Activated CD4-positive, alpha-beta T cell treated with anti-CD3 and anti-CD28 coated beads for 4 hours (primary cell): ENCODE measurements around the gene PTDSS2.
A peak's percentile ranks its signal among the peaks of the same experiment; 100 is the strongest.
"Not testable (repeated sequence)": the region's sequence is repeated elsewhere in the genome, so short reads cannot be mapped to it uniquely, and the experiment has no call there.

ENCODE experiments used
- DNase-seq, 2 donors: peaks; one replicate each; pipeline ENCODE4 v3.0.0-alpha.2; 2020

Gene PTDSS2

GRCh38 chr11:508956-509355 is 58.9 kb downstream of the PTDSS2 start:
- no peak for DNase-seq

GRCh38 chr11:512761-513595 is 62.9 kb downstream of the PTDSS2 start:
- no peak for DNase-seq

- DNase-seq, result no peak
Measured at GRCh38 chr11:514606-515005, 64.5 kb downstream of the PTDSS2 start.

GRCh38 chr11:515131-515530 is 65.1 kb downstream of the PTDSS2 start:
- DNase-seq, result no peak

- DNase-seq, result no peak
Measured at GRCh38 chr11:516400-516799, 66.3 kb downstream of the PTDSS2 start.

GRCh38 chr11:516918-517685 is 67.0 kb downstream of the PTDSS2 start:
- not testable (repeated sequence) for DNase-seq

GRCh38 chr11:518463-519202 is 68.6 kb downstream of the PTDSS2 start:
- DNase-seq, result peak; percentile 87

- DNase-seq, result no peak
Measured at GRCh38 chr11:520428-521176, 70.5 kb downstream of the PTDSS2 start.

- no peak for DNase-seq
Measured at GRCh38 chr11:521177-521688, 71.2 kb downstream of the PTDSS2 start.

GRCh38 chr11:526192-526591 is 76.1 kb downstream of the PTDSS2 start:
- no peak for DNase-seq

GRCh38 chr11:528166-528814 is 78.2 kb downstream of the PTDSS2 start:
- DNase-seq, result no peak

- no peak for DNase-seq
Measured at GRCh38 chr11:528815-529727, 79.0 kb downstream of the PTDSS2 start.

GRCh38 chr11:529728-530411 is 79.8 kb downstream of the PTDSS2 start:
- no peak for DNase-seq

- no peak for DNase-seq
Measured at GRCh38 chr11:530960-531831, 81.1 kb downstream of the PTDSS2 start.

- DNase-seq, result no peak
Measured at GRCh38 chr11:531919-532526, 81.9 kb downstream of the PTDSS2 start.

- no peak for DNase-seq
Measured at GRCh38 chr11:532527-532985, 82.5 kb downstream of the PTDSS2 start.

- DNase-seq, result no peak
Measured at GRCh38 chr11:532986-533585, 83.0 kb downstream of the PTDSS2 start.
